HG02642 (cell line): ENCODE results near the gene IGSF6.
"Not testable (repeated sequence)": the region's sequence is repeated elsewhere in the genome, so short reads cannot be mapped to it uniquely, and the experiment has no call there.

Experiments used
- ATAC-seq: cut with Tn5 transposase; IDR thresholded peaks from one replicate; pipeline ENCODE4 v1.9.1; 2021; ENCODE audit warnings: mild to moderate bottlenecking; ENCODE audit not compliant: unreplicated experiment, poor library complexity

Gene IGSF6, protein sequence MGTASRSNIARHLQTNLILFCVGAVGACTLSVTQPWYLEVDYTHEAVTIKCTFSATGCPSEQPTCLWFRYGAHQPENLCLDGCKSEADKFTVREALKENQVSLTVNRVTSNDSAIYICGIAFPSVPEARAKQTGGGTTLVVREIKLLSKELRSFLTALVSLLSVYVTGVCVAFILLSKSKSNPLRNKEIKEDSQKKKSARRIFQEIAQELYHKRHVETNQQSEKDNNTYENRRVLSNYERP

GRCh38 chr16:21652453-21652852, at the start of gene IGSF6:
Gene IGSF6, minus strand, starts transcription at chr16:21652608. Its CDS starts 10 bp downstream, at chr16:21652598.
- no peak for ATAC-seq

- ATAC-seq, result no peak
Observed at GRCh38 chr16:21701271-21701670, 48.9 kb upstream of the IGSF6 start.

DNA sequence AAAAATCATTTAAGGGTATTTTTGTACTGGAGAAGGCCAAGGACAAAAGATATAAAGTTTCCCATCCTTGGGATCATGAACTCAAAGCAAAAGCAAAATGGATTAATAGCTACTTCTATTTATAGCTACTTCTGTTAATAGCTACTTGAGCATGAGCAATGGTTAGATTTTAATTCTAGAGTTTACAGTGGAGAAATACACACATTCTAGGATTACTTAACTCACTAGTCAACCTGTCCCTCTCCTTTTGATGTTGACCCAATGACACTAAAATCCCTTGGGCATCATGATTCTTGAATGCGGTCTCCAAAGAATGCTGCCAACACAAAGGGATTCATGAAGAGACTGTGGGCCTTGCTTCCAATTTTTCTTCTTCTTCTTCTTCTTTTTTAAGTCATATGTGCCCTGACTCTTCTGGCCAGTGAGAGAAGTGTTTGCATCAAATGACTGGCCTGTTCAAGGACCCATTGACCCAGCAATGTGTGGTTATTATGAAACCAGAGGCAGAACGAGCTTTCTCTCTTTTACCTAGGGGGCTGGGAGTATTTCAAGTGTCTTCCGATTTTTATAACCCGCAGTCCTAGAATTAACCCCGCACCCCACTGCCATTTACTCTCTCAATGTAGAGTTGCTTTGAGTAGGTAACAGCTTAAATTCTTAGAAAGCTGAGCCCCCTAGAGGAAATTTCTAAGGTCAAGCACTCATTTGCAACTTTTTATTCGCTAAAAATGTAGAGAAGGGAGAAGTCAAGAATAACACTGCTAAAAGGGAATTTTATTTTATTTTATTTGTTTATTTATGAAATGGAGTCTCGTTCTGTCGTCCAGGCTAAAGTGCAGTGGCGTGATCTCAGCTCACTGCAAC, 46.0 kb upstream of the IGSF6 start:
- ATAC-seq, result no peak

DNA sequence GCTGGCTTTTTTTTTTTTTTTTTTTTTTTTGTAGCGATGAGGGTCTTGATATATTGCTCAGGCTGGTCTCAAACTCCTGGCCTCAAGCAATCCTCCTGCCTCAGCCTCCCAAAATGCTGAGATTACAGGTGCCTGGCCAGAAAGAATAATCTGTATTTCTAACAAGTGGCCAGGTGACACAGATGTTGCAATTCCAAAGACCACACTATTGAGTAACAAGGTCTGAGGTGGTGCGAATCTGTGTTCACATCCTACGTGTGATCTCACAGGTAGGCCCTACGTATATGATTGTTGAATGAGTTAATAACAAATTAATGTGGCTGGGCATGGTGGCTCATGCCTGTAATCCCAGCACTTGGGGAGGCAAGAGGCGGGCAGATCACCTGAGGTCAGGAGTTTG, 44.6 kb upstream of the IGSF6 start:
- no peak for ATAC-seq

DNA sequence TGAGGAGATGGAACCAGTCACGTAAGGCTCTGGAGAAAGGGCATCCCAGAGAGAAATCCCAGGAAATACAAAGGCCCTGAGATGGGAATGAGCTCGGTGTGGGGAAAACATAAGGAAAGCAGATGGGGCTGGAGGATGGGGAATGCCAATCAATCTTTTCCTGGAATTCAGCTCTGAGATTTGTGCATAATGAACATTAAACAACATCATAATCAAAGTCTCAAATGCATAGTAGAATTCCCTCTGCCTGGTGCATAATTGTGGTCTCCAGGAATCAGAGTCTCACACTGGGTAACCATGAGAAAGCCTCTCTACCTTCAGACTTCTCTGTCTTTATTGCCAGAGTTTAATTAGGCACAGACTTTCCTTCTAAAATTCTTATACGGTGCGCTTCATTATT, 42.2 kb upstream of the IGSF6 start:
- no peak for ATAC-seq

DNA sequence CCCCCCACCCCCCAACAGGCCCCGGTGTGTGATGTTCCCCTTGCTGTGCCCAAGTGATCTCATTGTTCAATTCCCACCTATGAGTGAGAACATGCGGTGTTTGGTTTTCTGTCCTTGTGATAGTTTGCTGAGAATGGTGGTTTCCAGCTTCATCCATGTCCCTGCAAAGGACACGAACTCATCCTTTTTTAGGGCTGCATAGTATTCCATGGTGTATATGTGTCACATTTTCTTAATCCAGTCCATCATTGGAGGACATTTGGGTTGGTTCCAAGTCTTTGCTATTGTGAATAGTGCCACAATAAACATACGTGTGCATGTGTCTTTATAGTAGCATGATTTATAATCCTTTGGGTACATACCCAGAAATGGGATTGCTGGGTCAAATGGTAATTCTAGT, 38.6 kb upstream of the IGSF6 start:
- not testable (repeated sequence) for ATAC-seq

DNA sequence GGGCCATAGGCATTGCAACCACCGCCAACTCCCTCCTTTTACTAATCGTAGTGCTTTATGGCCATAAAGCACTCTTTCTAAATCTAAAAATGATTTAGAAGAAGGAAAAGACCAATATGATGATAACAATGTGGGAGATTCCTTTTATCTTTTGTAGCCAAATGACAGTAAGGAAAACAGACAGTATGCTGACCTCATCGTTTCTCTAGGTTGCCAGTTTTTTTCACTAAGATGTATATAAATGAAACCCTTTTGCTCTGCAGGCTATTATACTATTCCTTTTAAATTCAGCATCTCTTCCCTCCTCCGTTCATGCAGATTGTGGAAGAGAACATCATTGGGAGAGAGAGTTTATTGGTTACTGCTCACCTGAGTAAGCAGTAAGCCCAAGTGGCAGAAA, 36.7 kb upstream of the IGSF6 start:
- ATAC-seq, result no peak

DNA sequence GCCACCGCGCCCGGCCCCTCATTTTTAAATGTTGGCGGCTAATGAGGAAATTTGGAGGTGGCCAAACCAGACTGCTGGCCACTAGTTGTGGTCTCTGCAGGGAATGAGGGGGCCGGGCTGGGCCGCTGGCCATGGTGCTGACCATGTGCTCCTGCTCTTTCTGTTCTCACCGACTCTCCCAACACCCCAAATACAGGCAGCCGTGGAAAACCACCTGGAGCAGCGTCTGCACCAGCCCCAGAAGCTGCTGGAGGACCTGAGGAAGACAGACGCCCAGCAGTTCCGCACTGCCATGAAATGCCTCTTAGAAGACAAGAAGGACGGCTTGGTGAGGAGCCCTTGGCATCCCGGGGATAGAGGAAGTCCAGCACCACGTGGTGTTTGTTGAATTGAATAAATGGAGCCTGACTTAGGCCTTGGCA, 32.6 kb upstream of the IGSF6 start:
- no peak for ATAC-seq

GRCh38 chr16:21684199-21684598, 31.8 kb upstream of the IGSF6 start:
- ATAC-seq, result no peak

GRCh38 chr16:21683184-21683583, 30.8 kb upstream of the IGSF6 start:
- ATAC-seq, result no peak

DNA sequence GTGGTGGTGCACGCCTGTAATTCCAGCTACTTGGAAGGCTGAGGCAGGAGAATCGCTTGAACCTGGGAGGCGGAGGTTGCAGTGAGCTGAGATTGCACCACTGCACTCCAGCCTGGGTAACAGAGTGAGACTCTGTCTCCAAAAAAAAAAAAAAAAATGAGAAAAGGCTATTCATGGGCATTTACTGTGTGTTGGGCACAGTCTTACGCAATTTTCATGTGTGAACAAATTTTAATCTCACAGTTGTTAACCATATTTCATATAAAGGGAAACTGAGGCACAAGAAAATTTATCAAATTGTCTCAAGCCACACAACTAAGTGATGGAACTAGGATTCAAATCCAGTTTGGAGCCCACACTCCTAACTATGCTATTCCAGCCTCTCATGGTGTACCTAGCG, 28.3 kb upstream of the IGSF6 start:
- ATAC-seq, result not testable (repeated sequence)

GRCh38 chr16:21674456-21674855, 22.0 kb upstream of the IGSF6 start:
- not testable (repeated sequence) for ATAC-seq

GRCh38 chr16:21673469-21673868, 21.1 kb upstream of the IGSF6 start:
- ATAC-seq, result no peak

- ATAC-seq, result no peak
Observed at GRCh38 chr16:21667575-21667974, 15.2 kb upstream of the IGSF6 start.

DNA sequence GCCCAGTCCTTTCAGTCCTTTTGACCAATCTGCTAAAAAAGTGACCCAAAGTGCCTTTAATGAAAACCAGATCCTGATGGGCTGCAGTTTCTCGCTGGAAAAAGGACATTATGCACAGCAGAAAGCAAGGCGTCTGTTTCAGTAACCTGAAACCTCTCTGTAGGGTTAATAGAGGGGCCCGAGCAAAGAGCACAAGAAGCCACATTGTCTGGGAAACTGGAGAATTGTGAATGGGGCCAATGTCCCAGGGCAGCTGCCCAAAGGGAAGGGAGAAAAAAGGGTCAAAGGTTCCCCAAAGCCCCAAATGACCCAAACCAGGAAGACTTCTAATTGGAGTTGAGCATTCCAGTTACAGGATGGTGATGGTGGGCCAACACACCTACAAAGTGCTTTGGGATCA, 14.4 kb upstream of the IGSF6 start:
- ATAC-seq, result no peak

DNA sequence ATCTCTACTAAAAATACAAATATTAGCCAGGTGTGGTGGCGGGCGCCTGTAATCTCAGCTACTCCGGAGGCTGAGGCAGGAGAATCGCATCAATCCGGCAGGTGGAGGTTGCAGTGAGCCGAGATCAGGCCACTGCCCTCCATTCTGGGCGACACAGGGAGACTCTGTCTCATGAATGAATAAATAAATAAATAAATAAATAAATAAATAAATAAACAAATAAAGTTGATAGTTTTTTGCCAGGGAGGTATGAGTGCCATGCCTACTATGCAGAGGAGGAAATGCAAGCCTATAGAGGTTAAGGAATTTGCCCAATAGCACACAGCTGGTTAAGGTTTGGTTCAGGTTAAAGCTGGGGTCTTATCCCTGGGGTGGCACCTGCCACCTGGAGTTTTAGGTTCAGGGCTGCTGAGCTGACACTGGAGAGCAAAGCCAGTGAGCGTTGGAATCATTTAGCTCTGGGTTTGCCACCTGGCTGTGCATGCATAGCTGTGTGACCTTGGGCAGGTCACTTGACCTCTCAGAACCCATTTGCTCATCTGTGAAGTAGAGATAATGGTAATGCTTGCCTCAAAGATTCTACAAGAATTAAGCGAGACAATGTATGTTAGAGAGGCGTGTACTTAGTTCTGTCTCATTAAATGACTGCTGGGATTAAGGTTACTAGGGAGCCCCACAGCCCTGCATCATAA, 12.5 kb upstream of the IGSF6 start:
- no peak for ATAC-seq

DNA sequence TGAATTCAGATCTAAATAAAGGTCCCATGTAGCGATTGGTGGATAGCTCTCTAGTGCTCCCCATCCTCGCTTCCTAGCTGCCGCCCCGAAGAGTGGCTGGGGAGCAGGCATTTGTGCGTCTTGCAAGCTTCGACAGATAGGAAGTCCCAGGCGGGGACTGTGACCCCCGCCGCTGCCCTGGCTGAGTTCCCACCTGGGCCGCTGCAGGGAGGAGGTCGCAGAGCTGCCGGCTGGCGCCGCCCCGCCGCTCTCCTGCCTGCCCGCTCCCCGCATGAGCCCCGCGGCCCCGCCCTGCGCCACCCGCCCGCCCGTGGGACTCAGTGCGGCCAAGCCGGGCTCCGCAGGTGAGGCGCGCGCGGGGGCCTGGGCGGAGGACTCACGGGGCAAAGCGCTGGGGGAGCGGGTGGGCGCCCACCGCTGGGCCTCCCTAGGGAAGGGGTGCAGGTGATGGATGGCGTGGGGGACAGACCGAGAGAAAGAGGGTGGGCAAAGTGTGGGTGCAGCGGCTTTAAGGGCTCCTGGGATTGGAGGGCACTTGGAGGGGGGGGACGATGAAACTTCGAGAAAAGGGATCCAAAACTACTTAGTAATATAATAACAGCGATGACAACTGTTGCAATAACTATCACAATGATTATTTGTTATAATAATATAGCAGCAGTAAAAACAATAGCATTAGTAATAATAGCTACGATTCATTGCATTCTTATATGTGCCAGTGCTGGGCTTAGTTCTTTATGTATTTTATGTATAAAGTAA, 11.7 kb upstream of the IGSF6 start, which contains the start of gene OTOA:
Gene OTOA (plus strand): TSS at position 80 of the 759 bp plus-strand sequence. CDS start 14,547 bp downstream, outside the sequence.
- no peak for ATAC-seq

GRCh38 chr16:21659124-21659523, 6.7 kb upstream of the IGSF6 start:
- no peak for ATAC-seq

DNA sequence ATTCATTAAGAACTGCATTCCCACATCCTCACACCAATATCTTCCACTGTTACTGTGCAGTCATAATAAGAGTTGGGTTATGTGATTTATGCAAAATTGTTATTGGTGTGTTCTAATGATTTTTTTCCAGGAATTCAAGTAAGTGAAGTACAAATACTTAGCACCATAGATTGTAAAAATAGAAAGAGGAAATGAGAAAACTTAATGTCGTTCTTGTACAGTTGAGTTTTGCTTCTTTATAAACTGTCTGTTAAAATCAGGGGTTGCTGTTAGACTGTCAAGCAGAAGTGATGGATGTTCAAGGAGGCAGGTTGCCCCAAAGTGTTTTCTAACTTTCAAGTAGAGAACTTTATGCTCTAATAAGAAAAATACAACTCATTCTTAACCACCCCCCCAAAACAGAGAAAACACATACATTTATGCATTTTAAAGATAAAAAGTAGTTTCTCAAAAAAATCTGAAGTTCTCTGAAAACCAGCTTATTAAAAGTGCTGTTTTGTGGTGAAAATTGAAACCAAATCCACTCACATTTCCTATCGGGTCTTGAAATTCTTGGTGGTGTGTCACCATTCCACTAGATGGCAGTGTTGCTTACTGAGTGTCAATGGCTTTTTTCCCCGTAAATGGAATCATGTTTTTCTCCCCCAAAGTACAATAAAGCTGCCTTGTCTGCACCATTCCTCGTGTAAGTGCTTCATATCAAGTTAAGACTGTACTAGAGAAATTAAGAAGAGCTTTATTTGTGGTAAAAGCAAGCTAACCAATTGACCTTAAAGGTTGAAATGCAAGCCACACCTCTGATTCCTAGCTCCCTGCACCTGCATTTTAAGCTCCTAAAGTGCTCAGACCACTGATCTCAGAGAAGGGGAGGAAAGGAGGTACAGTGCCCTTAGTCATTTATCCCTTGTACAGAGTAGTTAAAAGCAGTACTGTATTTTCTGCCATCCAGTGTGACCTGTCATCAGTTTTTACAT, 4.7 kb upstream of the IGSF6 start:
- ATAC-seq, result no peak
